NOMO-1 treated with dmso at 0.1 percent for 144 hours (cell line): ENCODE data around the gene TRAPPC6A.

Experiments used
- DNase-seq: peaks from one replicate; lab custom pipeline; 2025; ENCODE audit not compliant: unreplicated experiment; lab: John Stamatoyannopoulos, UW

The TRAPPC6A gene

GRCh38 chr19:45186509-45187334, 8.7 kb upstream of the TRAPPC6A start:
- DNase-seq: no peak

- DNase-seq: no peak
These were observed 6.1 kb upstream of the TRAPPC6A start for GRCh38 chr19:45184115-45184514.

GRCh38 chr19:45182758-45183157, 4.7 kb upstream of the TRAPPC6A start:
- DNase-seq: no peak

- no peak for DNase-seq
These were observed 2.9 kb upstream of the TRAPPC6A start for GRCh38 chr19:45180936-45181335.

- no peak for DNase-seq
These were observed 1.9 kb upstream of the TRAPPC6A start for GRCh38 chr19:45179892-45180370.

GRCh38 chr19:45179072-45179891, 1.2 kb upstream of the TRAPPC6A start:
- no peak for DNase-seq

GRCh38 chr19:45178262-45179071, 430 bp upstream of the TRAPPC6A start, which contains the start of gene BLOC1S3:
Gene BLOC1S3, plus strand, starts transcription at chr19:45178784. Its CDS starts 513 bp downstream, at chr19:45179297.
- peak; percentile 99 for DNase-seq

GRCh38 chr19:45175515-45176345, 2.3 kb downstream of the TRAPPC6A start:
- no peak for DNase-seq

GRCh38 chr19:45173816-45174215, 4.2 kb downstream of the TRAPPC6A start:
- DNase-seq: no peak

GRCh38 chr19:45172611-45173208, 5.3 kb downstream of the TRAPPC6A start:
- no peak for DNase-seq

GRCh38 chr19:45172173-45172572, 5.9 kb downstream of the TRAPPC6A start:
- no peak for DNase-seq

- DNase-seq: no peak
These were observed 6.8 kb downstream of the TRAPPC6A start for GRCh38 chr19:45171211-45171623.

GRCh38 chr19:45170146-45171106, 7.6 kb downstream of the TRAPPC6A start:
- DNase-seq: no peak

- no peak for DNase-seq
These were observed 8.4 kb downstream of the TRAPPC6A start for GRCh38 chr19:45169602-45170001.

GRCh38 chr19:45168767-45169351, 9.2 kb downstream of the TRAPPC6A start:
- DNase-seq: no peak

- no peak for DNase-seq
These were observed 11.2 kb downstream of the TRAPPC6A start for GRCh38 chr19:45166723-45167252.

GRCh38 chr19:45164577-45165335, 13.3 kb downstream of the TRAPPC6A start:
- no peak for DNase-seq
